BJ (cell line): ENCODE measurements around the gene MAGOHB. TPM values are rescaled to one million over a fixed set of nuclear protein-coding genes. Genes with fewer than 3 reads are reported as not detected.

Experiments
- CTCF ChIA-PET: fragments of 350-600 bp; formaldehyde crosslinking; extraction: SDS; loops from one replicate; lab custom pipeline; 2021; ENCODE audit warnings: antibody characterized with exemption, inconsistent platforms; lab: Yijun Ruan, JAX
- POLR2A ChIA-PET: fragments of 300-600 bp; sonication (Branson Sonifier 250); formaldehyde crosslinking; extraction: SDS; loops from one replicate; lab custom pipeline; 2021; ENCODE audit warnings: antibody characterized with exemption; lab: Charles Lee
- DNase-seq: peaks from one replicate; pipeline ENCODE4 v3.0.0-alpha.2; 2011; ENCODE audit warnings: low read depth
- H3K27me3 ChIP-seq: 2 replicates; pipeline ENCODE4 v1.6.0; 2011; ENCODE audit warnings: low read length; ENCODE audit not compliant: control insufficient read depth, insufficient read depth
- H3K36me3 ChIP-seq: 2 replicates; pipeline ENCODE4 v1.5.1; 2011; ENCODE audit warnings: low read length; ENCODE audit not compliant: control insufficient read depth, insufficient read depth
- H3K4me3 ChIP-seq: 2 replicates; pipeline ENCODE4 v1.5.1; 2011; ENCODE audit warnings: low read depth, mild to moderate bottlenecking, control low read depth, low read length
- CTCF ChIP-seq: IDR thresholded peaks from 2 replicates; pipeline ENCODE4 v1.5.1; 2011; ENCODE audit warnings: low read depth, mild to moderate bottlenecking, control low read depth, inconsistent platforms, low read length, moderate library complexity; ENCODE audit not compliant: insufficient read depth
- polyA plus RNA-seq: library from polyadenylated mRNA; depleted of rRNA; stranded (reverse); fragments of >200 nt; gene quantifications from 2 replicates; pipeline ENCODE4 v1.2.3, GENCODE V29; 2011

The MAGOHB gene
- polyA plus RNA-seq, 1 experiment = 10.0 TPM

DNA sequence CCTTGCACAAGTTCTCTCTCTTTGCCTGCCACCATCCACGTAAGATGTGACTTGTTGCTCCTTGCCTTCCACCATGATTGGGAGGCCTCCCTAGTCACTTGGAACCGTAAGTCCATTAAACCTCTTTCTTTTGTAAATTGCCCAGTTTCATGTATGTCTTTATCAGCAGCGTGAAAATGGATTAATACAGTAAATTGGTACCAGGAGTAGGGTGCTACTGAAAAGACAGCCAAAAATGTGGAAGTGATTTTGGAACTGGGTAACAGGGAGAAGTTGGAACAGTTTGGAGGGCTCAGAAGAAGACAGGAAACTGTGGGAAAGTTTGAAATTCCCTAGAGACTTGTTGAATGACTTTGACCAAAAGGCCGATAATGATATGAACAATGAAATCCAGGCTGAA, 32.5 kb upstream of the MAGOHB start:
- no peak overlapping the region for H3K4me3 ChIP-seq
- CTCF ChIA-PET = no interaction called here
- POLR2A ChIA-PET = no interaction called here
- no peak for DNase-seq
- H3K27me3 ChIP-seq = no peaks in the 10 kb centered on the region
- TF ChIP-seq CTCF = no peak
- H3K36me3 ChIP-seq = no peaks in the 10 kb centered on the region

GRCh38 chr12:10641735-10642500, 28.5 kb upstream of the MAGOHB start:
- no peak for TF ChIP-seq CTCF
- ChIA-PET POLR2A (no interaction called here), CTCF (no interaction called here)
- peak; percentile 31 for DNase-seq
- H3K4me3 ChIP-seq = no peak overlapping the region
- H3K27me3 ChIP-seq = no peaks in the 10 kb centered on the region
- H3K36me3 ChIP-seq = no peaks in the 10 kb centered on the region

- no peak for TF ChIP-seq CTCF
- no peak for DNase-seq
- CTCF ChIA-PET = no interaction called here
- Histone ChIP-seq H3K36me3 (no peaks in the 10 kb centered on the region), H3K27me3 (no peaks in the 10 kb centered on the region), H3K4me3 (no peak overlapping the region)
- POLR2A ChIA-PET = no interaction called here
Measured at GRCh38 chr12:10638728-10639127, 25.3 kb upstream of the MAGOHB start.

DNA sequence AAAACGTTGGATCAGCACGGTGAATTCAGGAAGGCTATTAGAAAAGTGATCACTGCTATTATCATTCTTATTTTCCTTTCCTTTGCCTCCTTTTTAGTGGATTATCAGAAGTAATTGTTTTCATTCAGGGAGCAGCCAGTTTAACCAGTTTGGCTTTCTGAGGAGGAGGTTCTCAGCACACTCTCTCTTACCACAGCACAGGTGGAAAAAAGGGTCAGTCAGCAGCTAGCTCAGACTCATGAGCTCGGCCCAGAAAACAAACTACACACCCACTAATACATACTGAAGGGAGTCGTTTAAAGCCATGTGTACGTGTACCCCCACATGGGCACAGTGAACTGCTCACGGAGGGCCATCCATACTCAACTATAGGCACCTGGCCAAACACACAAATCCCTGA, 23.2 kb upstream of the MAGOHB start:
- ChIA-PET POLR2A (no interaction called here), CTCF (no interaction called here)
- DNase-seq = no peak
- no peaks in the 10 kb centered on the region for H3K27me3 ChIP-seq
- TF ChIP-seq CTCF = no peak
- no peak overlapping the region for H3K4me3 ChIP-seq
- no peaks in the 10 kb centered on the region for H3K36me3 ChIP-seq

- Histone ChIP-seq H3K4me3 (no peak overlapping the region), H3K27me3 (no peaks in the 10 kb centered on the region), H3K36me3 (no peaks in the 10 kb centered on the region)
- ChIA-PET CTCF (no interaction called here), POLR2A (no interaction called here)
- DNase-seq = no peak
- no peak for TF ChIP-seq CTCF
Measured at GRCh38 chr12:10636124-10636523, 22.7 kb upstream of the MAGOHB start.
